ENCODE data around the gene ACAD8.
"Not testable (repeated sequence)": the region's sequence is repeated elsewhere in the genome, so short reads cannot be mapped to it uniquely, and the experiment has no call there.

ACAD8 gene

DNA sequence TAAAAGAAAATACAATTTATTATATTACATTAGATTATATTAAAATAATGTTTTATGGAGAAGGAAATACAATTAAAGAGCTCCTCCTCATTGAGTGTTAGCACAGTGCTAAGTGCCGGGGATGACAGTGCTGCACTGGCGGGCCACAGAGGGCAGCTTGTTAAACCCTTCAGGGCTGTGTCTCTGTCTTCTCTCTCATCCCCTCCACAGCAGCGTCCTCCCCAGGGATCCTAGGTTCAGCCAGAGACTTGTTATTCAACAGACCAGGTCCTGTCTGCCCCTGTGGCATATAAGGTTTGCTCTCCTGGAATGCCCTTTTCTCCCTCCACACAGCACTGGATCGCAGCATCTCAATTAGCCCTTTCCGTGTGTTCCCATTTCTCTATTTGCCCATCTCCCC is 14.4 kb upstream of the ACAD8 start:
- FAIRE-seq (no peak), DNase-seq (ENCODE audit: insufficient read length, low spot score) (no peak)

DNA sequence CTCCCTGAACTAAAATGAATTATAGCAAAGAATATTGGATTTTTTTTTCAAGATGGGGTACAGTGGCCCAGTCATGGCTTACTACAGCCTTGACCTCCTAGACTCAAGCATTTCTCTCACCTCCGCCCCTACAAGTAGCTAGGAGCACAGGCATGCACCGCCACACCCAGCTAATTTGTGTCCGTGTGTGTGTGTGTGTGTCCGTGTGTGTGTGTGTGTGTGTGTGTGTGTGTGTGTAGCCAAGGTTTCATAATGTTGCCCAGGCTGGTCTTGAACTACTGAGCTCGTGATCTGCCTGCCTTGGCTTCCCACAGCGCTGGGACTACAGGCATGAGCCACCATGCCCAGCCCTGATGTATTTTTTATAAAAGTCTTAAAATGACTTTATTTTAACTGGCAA is 12.8 kb upstream of the ACAD8 start:
- no peak for DNase-seq (ENCODE audit: insufficient read length, low spot score)
- FAIRE-seq = no peak

DNA sequence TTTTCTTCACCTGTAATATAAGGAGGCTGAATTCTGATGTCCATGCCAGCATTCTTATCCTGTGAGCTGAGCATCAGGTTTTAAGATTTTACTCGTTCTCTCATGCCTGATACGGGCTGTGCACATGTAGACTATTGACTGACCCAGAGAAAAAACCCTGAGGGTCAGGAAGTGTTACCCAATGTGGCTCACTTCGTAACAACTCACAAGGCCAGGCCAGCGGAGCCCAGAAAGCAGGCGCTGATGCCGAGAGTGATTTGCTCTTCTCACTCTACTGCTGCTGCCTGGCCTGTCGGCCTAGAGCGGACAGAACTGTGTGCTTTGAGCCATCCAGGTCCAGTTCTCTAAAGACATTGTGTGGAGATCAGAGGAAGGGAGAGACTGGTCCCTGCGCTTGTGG is 11.0 kb upstream of the ACAD8 start:
- no peak for FAIRE-seq
- no peak for DNase-seq (ENCODE audit: insufficient read length, low spot score)

DNA sequence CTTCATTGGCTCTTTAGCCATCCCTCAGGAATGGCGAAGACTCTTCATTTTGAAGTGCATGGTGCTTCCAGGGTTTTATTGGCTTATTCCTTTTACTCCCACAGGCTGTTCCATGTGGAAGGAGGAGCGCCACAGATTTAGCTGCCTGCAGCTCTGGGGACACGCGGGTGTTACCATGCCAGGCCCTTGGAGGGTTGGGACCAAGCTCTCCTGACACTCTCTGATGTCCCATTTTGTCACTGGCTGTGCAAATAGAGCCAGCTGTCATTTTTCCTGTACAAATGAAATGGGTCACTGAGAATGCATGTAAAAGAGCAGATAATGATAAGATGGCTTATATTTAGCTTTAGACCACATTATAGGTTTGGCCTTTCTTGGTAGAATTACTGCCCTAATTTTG is 9.5 kb upstream of the ACAD8 start:
- DNase-seq (ENCODE audit: insufficient read length, low spot score) (no peak), FAIRE-seq (no peak)

DNA sequence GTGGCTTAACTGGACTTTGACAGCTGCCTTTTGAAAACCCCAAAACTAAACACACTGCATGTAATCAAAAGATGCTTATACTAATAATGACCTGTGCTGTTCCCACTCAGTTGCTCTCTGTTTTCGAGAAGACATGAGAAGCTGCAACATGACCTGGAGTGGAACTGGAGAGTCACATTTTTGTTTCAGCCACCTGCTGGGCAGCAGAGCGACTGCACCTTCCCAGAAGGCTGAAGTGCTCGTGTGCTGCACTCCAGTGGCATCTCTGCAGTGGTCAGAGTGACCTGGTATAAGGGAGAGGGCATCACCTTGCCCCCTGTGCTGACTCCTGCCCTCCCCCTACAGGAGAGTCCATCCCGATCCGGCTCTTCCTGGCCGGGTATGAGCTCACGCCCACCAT is 8.8 kb upstream of the ACAD8 start:
- FAIRE-seq = no peak
- DNase-seq (ENCODE audit: insufficient read length, low spot score) = no peak

DNA sequence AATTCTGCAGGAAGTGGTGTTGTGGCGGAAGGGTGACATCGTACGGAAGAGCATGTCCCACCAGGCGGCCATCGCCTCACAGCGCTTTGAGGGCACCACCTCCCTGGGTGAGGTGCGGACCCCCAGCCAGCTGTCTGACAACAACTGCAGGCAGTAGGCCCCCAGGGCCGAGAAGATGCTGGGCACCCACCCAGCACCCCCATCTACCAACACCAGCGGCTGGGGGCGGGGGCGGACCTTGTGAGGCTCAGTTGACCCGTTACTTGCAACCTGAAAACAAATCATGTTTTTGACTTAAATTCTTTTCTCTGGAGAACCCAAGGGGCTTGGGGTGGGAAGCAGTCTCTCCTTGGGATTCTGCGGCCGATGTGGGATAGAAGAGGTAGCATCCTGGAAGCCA is 7.9 kb upstream of the ACAD8 start:
- DNase-seq (ENCODE audit: insufficient read length, low spot score) (no peak), FAIRE-seq (no peak)

DNA sequence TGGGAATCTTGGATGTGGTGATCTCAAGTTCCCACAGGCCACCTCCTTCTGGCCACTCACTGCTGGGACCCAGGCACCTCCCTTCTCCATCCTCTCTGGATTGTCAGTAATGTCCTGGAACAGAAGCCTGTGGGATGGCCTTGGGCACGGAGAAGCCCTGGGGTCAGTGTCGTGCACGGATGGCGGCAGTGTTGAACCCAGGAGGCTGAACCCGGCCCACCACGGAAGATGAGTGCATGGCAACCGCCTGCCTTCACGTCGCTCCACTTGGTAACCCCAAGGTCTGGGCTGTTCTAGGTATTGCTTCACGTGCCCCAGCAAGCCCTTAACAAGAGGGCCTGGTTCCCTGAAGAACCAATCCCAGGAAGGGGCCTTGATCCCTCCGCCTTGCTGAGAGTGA is 7.3 kb upstream of the ACAD8 start:
- DNase-seq (ENCODE audit: insufficient read length, low spot score) (no peak), FAIRE-seq (no peak)

DNA sequence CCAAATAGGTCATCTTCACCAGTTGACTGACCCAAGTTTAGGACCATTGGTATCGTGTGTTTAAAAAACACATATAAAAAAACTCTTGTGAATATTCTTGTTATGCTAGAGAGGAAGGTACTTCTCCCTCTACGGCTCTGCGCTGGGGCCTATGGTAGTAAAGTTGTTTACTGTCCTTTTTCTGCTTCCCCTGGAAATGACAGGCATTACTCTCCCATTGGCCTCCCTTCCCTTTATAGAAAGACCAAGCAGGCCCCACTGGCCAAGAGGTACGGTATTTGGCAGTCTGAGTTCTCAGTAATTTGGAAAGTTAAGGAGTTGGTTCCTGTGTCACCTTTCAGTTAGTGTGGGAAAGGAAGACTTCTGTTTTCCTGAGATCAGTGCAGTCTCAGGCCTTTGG is 6.7 kb upstream of the ACAD8 start:
- DNase-seq (ENCODE audit: insufficient read length, low spot score) (no peak), FAIRE-seq (no peak)

DNA sequence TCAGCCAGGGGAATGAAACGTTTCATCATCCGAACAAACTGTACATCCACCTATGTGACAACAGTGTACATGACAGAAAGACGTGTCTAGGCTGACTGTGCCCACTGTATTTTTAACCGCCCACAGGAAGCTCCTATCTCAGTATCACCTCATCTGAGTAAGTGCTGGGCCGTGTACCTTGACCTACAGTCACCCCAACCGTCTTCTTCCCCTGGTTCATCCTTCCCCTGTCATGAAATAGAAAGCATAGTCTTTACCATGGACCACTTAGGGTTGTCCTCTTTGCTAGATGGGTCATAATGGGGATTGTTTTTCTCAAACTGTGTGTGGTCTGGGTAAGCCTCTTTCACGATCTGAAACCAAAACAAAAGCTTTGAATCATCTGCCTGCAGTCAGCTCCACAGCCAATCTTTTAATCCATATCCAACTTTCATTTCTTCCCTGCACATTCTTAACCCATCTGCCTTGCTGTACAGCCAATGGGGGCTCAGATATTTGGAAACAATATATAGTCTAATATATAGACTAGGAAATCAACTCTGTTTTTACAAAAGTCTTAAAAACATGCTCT is 4.4 kb upstream of the ACAD8 start:
- no peak for DNase-seq (ENCODE audit: insufficient read length, low spot score)
- FAIRE-seq = no peak

DNA sequence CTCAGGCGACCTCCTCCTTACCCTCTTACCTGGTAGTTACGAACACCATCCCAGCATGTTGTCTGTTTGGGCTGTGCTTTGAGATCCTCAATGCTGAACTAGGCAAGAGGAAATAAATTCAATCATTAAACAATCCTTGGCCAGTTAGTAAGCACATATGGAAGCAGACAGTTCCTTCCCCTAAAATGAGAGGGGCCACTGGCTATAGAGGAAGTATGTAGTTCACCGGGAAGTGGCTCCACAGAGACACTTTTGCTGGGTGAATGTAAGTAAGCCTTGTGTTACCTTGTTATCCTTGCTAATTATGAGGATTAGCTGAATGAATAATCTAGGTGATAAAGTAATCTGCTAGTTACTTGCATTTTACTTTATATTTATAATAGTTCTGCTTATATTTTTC is 3.1 kb upstream of the ACAD8 start:
- DNase-seq (ENCODE audit: insufficient read length, low spot score) (no peak), FAIRE-seq (no peak)

DNA sequence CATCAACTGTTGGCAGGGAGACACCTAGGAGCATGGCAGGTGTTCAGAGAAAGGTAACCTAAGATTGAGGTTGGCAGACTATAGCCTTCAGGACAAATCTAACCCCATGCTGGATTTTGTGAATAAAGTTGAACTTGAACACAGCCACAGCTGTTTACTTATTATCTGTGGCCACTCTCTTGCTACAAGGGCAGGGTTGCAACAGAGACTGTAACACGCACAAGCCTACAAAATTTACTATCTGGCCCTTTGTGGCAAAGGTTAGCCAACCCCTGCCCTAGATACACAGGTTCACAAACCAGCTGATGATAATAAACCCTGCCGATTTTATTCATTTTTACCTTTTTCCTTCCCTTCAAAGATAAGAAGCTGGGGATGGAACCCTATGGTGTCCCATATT is 2.7 kb upstream of the ACAD8 start:
- FAIRE-seq (no peak), DNase-seq (ENCODE audit: insufficient read length, low spot score) (no peak)

DNA sequence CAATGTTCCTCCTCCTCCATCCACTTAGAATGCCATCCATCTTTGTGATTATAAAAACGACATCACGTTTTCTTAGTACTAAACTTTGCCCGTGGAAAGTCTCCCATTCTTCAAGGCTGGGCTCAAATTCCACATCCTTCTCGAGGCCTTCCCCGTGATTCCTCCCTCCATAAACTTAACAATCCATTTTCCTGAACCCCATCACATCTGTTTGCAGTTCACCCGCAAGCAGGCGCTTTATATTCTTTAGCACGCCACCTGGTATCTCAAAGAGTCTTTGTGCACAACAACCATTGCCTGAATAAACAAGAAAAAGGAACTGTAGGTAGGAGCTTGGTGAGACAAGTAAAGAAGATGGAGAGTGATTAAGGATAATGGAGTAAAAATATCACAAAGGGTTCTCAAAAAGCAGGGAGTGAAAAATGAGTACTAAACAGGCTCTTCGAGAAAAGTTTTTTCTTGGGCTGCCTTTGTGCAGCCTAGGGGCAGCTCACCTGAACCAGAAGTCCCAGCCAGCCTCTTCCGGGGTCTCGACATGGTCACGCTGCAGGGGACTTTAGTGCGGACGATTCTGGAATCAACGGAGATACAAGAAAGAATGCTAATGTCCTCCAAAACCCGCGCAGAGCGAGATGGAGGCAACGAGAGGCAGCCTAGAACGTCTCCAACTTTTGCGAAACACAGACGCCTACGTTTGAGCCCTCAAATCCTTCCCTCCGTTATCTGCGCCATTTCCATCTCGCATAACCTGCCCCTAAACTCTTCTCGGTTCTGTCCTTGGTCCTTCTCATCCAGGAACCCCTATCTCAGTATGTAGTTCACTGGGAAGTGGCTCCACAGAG is 801 bp upstream of the ACAD8 start:
- DNase-seq (ENCODE audit: insufficient read length, low spot score) (no peak), FAIRE-seq (no peak)

DNA sequence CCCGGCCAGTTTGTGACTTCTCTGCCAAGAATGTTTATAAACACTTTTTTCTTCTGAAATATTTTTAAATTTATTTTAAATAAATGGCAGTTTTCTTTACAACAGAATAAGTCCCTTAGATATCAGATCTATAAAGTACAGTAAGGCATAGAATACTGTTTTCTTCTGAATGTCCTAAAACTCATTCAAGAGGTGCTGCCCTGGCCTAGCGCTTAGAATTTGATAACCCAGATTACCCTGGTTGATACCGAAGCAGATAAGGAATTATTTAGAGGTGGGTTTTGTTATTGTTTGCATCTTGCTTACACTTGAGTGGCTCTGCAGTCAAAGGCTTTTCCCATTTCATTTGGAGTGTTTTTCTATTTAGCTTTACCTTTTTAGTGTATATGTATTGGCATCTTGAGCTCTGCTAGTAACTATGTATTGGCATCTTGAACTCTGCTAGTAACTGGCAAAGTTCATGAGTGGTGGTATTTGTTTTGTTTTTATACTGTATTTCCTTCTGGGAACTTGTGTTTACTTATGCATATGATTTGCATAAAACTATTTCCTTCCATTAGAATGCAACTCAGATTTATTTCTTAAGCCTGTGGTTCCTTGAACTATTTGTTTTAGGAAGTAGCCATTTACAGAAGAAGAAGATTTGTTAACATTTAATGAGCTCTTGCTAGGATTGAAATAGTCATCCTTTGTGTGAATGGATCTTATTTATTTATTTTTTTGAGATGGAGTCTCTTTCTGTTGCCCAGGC is 1.2 kb downstream of the ACAD8 start:
- no peak for FAIRE-seq
- no peak for DNase-seq (ENCODE audit: insufficient read length, low spot score)

DNA sequence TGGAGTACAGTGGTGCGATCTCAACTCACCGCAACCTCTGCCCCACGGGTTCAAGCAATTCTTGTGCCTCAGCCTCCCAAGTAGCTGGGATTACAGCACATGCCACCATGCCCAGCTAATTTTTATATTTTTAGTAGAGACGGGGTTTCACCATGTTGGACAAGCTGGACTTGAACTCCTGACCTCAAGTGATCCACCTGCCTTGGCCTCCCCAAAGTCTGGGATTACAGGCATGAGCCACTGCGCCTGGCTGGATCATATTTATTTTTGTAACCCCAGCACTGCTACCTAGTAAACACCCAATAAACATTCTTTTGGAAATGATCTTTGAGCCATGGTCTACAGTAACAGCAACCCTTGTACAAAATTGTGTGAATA is 1.8 kb downstream of the ACAD8 start:
- not testable (repeated sequence) for FAIRE-seq; DNase-seq (ENCODE audit: insufficient read length, low spot score)

DNA sequence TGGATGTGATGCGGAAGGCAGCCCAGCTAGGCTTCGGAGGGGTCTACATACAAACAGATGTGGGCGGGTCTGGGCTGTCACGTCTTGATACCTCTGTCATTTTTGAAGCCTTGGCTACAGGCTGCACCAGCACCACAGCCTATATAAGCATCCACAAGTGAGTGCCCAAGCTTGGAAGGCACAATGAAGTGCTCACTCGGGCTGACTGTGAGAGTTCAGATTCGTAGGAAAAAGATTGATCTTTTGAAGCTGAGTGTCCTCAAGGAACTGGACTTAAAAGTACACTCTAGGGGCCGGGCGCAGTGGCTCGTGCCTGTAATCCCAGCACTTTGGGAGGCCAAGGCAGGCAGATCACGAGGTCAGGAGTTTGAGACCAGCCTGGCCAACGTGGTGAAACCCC is 3.7 kb downstream of the ACAD8 start:
- DNase-seq (ENCODE audit: insufficient read length, low spot score) (no peak), FAIRE-seq (no peak)

DNA sequence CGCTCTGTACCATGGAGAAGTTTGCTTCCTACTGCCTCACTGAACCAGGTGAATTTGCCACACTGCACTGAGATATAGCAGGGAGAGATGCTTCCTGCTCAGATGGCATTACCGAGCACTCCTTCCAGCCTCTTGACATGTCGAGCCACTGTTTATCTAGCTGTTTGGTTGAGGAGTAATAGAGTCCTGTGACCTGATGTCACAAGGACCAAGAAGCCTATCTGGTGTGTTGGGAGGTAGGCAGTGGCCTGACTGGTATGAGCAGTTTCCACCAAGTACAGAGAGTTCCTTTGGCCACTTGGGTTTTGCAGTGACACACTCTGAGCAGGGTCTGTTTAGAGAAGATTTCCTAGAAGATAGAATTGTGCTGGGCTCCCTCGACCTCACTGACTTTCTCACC is 5.2 kb downstream of the ACAD8 start:
- DNase-seq (ENCODE audit: insufficient read length, low spot score) (no peak), FAIRE-seq (no peak)

DNA sequence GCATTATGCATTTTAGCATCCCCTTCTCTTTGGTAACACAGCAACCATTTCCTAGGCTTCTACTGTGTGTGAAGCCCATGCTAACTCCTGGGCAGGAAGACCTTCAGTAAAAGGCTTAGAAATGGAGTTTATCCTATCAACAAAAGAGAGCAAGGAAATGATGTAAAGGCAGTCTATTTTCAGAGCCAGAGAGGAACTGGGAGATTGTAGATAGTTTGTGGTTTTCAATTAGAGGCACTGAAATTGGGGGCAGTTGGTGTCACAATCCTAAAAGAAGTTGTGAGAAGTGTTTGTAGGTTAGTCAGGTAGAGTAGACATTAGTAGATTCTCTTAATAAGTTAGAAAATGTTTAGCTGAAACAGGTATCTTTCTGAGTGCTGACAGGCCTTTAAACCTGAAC is 7.1 kb downstream of the ACAD8 start:
- no peak for DNase-seq (ENCODE audit: insufficient read length, low spot score)
- FAIRE-seq = no peak

DNA sequence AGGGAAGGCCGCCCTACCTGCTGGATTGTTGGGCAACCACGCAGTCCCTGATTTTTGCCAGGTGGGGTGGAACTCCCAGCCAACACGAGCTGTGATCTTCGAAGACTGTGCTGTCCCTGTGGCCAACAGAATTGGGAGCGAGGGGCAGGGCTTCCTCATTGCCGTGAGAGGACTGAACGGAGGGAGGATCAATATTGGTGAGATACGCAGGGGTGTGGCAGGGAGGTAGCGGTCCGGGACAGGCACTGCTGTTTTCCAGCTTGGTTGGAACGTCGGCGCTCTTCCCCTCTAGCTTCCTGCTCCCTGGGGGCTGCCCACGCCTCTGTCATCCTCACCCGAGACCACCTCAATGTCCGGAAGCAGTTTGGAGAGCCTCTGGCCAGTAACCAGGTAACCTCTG is 7.6 kb downstream of the ACAD8 start:
- FAIRE-seq (no peak), DNase-seq (ENCODE audit: insufficient read length, low spot score) (no peak)

DNA sequence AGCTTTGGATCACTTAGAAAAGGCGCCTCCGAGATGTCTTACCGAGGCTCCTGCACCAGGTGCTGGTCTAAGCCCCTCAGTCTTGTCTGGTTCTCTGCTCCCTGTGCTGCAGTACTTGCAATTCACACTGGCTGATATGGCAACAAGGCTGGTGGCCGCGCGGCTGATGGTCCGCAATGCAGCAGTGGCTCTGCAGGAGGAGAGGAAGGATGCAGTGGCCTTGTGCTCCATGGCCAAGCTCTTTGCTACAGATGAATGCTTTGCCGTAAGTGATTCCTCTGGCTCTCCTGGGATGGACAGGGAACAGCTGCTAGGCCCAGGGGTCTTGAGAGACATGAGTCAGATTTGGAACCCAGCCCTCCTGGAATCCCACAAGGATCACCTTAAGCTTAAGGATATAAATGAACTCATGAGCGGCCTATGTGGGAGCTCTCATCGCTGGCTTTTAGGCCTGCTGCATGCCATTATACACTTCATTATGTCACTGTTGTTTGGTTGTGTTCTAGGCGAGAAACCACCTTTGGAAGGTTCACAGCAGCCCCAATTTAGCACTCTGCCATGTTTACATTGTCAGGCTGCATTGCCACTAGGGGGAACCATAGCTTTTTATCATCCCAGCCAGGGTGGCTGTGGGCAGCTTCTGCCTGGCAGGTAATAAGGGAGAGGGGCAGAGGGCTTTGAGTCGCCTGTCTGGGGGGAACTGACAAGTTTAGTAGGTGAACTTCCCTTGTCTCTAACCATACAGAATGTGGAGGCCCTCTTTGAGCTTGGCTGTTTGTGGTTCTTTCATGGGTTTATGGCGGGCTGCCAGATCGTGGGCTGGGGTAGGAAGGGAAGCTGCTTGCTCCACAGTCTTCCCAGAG is 8.5 kb downstream of the ACAD8 start:
- FAIRE-seq (no peak), DNase-seq (ENCODE audit: insufficient read length, low spot score) (no peak)

DNA sequence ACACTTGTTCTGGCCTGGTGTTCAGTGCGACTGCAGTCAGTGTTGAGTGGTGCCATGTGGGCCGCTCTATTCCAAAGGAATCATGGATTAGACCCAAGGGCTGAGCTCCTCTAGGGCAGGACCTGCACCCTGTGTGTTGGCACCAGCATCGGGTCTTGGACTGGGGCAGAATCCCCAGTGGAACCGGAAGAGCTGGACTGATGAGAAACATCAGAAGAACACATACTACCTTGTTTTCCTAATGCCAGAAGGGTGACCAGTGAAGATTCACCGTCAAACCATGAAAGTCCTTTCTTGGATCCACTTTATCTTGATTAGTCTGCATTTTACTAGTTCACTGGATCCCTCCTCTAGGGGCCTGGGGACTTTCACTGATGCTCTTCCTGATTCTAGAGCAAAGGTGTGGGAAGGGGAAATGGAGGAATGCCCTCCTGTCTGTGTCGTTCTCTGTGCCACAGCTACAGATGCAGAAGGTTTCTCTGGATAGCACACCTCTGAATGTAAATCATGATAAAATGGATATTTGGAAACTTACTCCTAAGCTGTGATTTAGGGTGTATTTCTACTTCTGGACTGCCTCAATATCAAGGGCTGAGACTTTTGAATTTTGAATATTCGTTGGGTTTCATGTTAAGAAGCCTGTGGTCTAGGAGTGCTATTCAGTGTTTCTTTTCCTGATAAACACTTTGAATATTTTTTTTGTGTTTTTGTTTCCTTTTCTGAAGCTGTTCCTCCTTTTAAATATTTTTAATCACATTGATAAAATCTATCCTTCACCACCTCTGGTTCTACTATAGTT is 11.8 kb downstream of the ACAD8 start:
- FAIRE-seq = no peak
- DNase-seq (ENCODE audit: insufficient read length, low spot score) = no peak

Measured in HTR-8/SVneo (cell line).